ENCODE results near the gene KRT10.

The KRT10 gene

DNA sequence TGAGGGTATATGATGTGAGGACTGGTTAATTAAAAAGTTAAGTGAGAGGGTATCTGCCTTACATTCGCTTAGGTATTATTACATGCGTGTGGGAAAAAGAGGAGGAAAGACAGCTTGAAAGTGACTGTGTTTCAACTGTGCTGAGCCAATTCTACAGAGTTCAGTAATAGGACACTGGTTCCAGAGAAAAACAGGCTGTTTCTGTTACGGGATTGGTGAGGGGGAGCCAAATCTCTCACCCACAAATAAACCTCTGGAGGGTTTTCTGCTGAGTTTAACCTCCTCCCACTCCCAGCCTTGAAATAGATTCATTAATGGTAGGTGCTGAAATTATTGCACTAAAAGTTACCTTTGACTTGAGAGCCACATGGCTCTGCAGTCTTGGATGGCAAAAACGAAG, 46.5 kb downstream of the KRT10 start:
- Histone ChIP-seq H2AK5ac (ENCODE audit: low read depth, low read length) (no peak overlapping the region), H3K4me3 (ENCODE audit: low read length in 2 of 2) (no peak overlapping the region), H3K4ac (ENCODE audit: low read length) (no peak overlapping the region), H4K8ac (ENCODE audit: low read depth, low read length) (no peak overlapping the region), H2BK120ac (ENCODE audit: low read depth, low read length) (no peak overlapping the region), H3K36me3 (replicated peaks in 1 of 2; ENCODE audit: control insufficient read depth in 2 of 2, insufficient read depth in 2 of 2, low read length in 2 of 2) (no peaks in the 10 kb centered on the region), H3K4me1 (ENCODE audit: control insufficient read depth in 2 of 2, insufficient read depth in 1 of 2, low read depth in 1 of 2, low read length in 2 of 2) (no peaks in the 10 kb centered on the region), H3K23ac (ENCODE audit: low read depth, low read length, poor library complexity) (no peak overlapping the region), H3K9me3 (replicated peaks in 1 of 2; ENCODE audit: control insufficient read depth in 2 of 2, insufficient read depth in 1 of 2, low read depth in 1 of 2, low read length in 2 of 2) (peaks cover 0 to 2% of the 10 kb centered on the region in 2 donors), H3K14ac (ENCODE audit: low read length) (no peak overlapping the region), H2AFZ (ENCODE audit: low read length) (no peak overlapping the region), H2BK12ac (ENCODE audit: low read length) (no peak overlapping the region), H4K91ac (ENCODE audit: low read depth, low read length, poor library complexity) (no peak overlapping the region), H3K18ac (ENCODE audit: low read length) (no peak overlapping the region), H2BK5ac (ENCODE audit: low read length) (no peak overlapping the region), H2BK15ac (ENCODE audit: low read length) (no peak overlapping the region), H3K27me3 (ENCODE audit: control insufficient read depth in 3 of 3, insufficient read depth in 3 of 3, low read depth in 1 of 3, low read length in 3 of 3) (peaks cover 0 to 18% (median 2%) of the 10 kb centered on the region in 3 experiments), H3K79me1 (ENCODE audit: low read depth, low read length) (no peaks in the 10 kb centered on the region), H3K4me2 (ENCODE audit: insufficient read depth, low read length, poor library complexity, severe bottlenecking) (no peak overlapping the region), H3K27ac (replicated peaks; ENCODE audit: low read length) (no peak overlapping the region), H3K9ac (ENCODE audit: low read depth, low read length, poor library complexity) (no peak overlapping the region)
- no peak for DNase-seq (ENCODE audit: low spot score)
- WGBS, 2 donors (ENCODE audit: extremely low coverage in 2 of 2, insufficient read length in 2 of 2, insufficient replicate concordance in 1 of 2), result no CpG with 5 or more reads among the region's 4 CpGs

DNA sequence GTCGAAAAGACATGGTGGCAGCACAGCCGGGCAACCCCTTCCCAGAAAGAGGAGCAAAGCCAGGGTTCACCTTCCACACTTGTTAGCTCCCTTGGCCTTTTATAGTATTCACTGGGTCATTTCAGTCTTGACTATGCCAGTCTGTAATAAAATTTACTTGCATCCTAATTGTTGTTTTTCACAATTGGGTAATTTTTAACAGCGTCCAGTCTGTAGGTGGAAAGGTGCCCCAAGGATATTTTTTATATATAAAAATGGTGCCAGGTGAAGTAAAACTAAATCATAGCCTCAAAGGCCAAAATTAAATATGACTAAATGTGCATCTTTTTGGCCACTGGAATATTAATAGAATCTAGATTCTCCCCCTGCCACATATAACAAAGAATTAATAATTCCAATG, 50.3 kb downstream of the KRT10 start, which contains the start of gene KRT26:
KRT26 (minus strand) TSS at position 101 of the 400 bp plus-strand sequence; CDS start at position 13, 88 bp downstream.
- H2AFZ ChIP-seq (ENCODE audit: low read length), result no peak within 1 kb of the TSS

More for the DNA sequence above, 50.3 kb downstream of the KRT10 start, which contains the start of gene KRT26:
- Histone ChIP-seq H3K4me3 (ENCODE audit: low read length in 2 of 2) (peak within 1 kb of the TSS in 1 of 2 donors; percentile 64), H3K9me3 (replicated peaks in 1 of 2; ENCODE audit: control insufficient read depth in 2 of 2, insufficient read depth in 1 of 2, low read depth in 1 of 2, low read length in 2 of 2) (peaks cover 0 to 2% of the 10 kb centered on the region in 2 donors), H4K91ac (ENCODE audit: low read depth, low read length, poor library complexity) (no peak within 1 kb of the TSS), H3K27ac (replicated peaks; ENCODE audit: low read length) (no peak within 1 kb of the TSS), H2BK12ac (ENCODE audit: low read length) (no peak within 1 kb of the TSS), H2BK15ac (ENCODE audit: low read length) (no peak within 1 kb of the TSS), H3K27me3 (ENCODE audit: control insufficient read depth in 3 of 3, insufficient read depth in 3 of 3, low read depth in 1 of 3, low read length in 3 of 3) (peaks cover 0 to 21% (median 2%) of the 10 kb centered on the region in 3 experiments), H3K4ac (ENCODE audit: low read length) (no peak within 1 kb of the TSS), H3K4me2 (ENCODE audit: insufficient read depth, low read length, poor library complexity, severe bottlenecking) (no peak within 1 kb of the TSS), H3K36me3 (replicated peaks in 1 of 2; ENCODE audit: control insufficient read depth in 2 of 2, insufficient read depth in 2 of 2, low read length in 2 of 2) (no peaks in the 10 kb centered on the region), H3K18ac (ENCODE audit: low read length) (no peak within 1 kb of the TSS), H2BK5ac (ENCODE audit: low read length) (peak within 1 kb of the TSS; percentile 82), H2BK120ac (ENCODE audit: low read depth, low read length) (no peak within 1 kb of the TSS), H3K9ac (ENCODE audit: low read depth, low read length, poor library complexity) (no peak within 1 kb of the TSS), H3K4me1 (ENCODE audit: control insufficient read depth in 2 of 2, insufficient read depth in 1 of 2, low read depth in 1 of 2, low read length in 2 of 2) (no peaks in the 10 kb centered on the region), H3K79me1 (ENCODE audit: low read depth, low read length) (no peaks in the 10 kb centered on the region), H4K8ac (ENCODE audit: low read depth, low read length) (no peak within 1 kb of the TSS), H3K14ac (ENCODE audit: low read length) (no peak within 1 kb of the TSS), H3K23ac (ENCODE audit: low read depth, low read length, poor library complexity) (no peak within 1 kb of the TSS), H2AK5ac (ENCODE audit: low read depth, low read length) (no peak within 1 kb of the TSS)
- WGBS, 2 donors (ENCODE audit: extremely low coverage in 2 of 2, insufficient read length in 2 of 2, insufficient replicate concordance in 1 of 2), result no CpG with 5 or more reads among the region's 3 CpGs
- DNase-seq (ENCODE audit: low spot score), result no peak

All from neuronal stem cell (in vitro differentiated cells).